NB4 (cell line): ENCODE measurements around the gene PRR11.

Source experiments
- MYC ChIP-seq: IDR thresholded peaks from 2 replicates; pipeline ENCODE4 v1.6.1; 2011; ENCODE audit warnings: low read depth, low read length
- POLR2A ChIP-seq: IDR thresholded peaks from 2 replicates; pipeline ENCODE4 v1.6.1; 2011; ENCODE audit warnings: mild to moderate bottlenecking; ENCODE audit not compliant: insufficient read length; ENCODE audit errors: extremely low read depth
- TF ChIP-seq, protein P1 (sequence below): IDR thresholded peaks from one replicate; pipeline ENCODE4 v1.5.1; 2012; ENCODE audit warnings: low read depth, low read length

DNA sequence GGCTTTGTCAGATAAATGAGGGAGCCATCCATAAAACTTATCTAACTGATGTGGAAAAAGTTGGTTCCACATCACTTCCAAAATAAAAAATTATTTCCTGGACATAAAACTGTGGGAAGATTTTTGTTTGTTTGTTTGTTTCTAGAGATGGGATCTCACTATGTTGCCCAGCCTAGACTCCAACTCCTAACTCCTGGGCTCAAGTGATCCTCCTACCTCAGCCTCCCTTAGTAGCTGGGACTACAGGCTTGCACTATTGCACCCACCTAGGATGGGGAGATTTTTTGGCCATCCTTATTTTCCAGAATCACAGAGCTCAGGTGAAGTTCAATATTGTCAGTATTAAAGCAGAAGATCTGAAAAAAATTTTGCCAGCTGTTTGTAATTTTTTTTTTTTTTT is 30.5 kb downstream of the PRR11 start:
- TF ChIP-seq, protein P1, sequence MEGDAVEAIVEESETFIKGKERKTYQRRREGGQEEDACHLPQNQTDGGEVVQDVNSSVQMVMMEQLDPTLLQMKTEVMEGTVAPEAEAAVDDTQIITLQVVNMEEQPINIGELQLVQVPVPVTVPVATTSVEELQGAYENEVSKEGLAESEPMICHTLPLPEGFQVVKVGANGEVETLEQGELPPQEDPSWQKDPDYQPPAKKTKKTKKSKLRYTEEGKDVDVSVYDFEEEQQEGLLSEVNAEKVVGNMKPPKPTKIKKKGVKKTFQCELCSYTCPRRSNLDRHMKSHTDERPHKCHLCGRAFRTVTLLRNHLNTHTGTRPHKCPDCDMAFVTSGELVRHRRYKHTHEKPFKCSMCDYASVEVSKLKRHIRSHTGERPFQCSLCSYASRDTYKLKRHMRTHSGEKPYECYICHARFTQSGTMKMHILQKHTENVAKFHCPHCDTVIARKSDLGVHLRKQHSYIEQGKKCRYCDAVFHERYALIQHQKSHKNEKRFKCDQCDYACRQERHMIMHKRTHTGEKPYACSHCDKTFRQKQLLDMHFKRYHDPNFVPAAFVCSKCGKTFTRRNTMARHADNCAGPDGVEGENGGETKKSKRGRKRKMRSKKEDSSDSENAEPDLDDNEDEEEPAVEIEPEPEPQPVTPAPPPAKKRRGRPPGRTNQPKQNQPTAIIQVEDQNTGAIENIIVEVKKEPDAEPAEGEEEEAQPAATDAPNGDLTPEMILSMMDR: no peak
- no peak for TF ChIP-seq POLR2A
- TF ChIP-seq MYC: no peak
